ENCODE measurements around the gene RXRG.
A peak's percentile ranks its signal among the peaks of the same experiment; 100 is the strongest.

The RXRG gene

DNA sequence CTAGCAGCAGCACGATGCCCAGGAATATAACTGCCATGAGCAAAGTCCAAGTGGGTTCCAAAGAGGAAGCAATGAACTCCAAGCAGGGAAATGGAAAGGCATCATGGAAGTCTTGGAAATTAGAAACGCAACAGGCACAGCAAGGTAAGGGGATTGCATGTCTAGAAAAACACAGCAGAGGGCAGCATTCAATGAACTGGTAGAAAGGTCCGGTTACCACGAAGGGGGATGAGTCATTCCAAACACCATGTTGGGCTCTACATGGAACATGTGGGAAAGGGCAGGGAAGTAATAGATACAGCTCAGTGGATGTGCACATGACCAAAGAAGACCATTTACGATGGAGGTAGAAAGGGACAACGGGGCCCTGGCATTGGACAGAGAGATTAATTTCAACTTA is 36.4 kb downstream of the RXRG start:
- DNase-seq = peak; percentile 54

DNA sequence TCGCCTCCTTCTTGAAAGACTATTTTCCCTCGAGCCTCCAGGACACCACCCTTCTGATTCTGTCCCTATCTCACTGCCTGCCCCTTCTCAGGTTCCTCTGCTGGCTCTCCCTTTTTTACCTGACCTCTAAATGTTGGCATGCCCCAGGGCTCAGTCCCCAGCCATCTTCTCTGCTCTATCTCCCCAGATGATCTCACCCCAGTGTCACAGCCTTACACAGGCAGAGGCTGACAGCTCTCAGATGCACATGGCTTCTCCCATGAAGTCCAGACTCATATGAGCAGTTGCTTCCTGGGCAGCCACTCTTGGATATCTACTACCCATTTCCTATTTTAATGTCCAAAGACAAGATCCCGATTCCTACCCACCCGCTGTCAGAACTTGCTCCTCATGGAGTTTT is 37.5 kb downstream of the RXRG start:
- no peak for DNase-seq

DNA sequence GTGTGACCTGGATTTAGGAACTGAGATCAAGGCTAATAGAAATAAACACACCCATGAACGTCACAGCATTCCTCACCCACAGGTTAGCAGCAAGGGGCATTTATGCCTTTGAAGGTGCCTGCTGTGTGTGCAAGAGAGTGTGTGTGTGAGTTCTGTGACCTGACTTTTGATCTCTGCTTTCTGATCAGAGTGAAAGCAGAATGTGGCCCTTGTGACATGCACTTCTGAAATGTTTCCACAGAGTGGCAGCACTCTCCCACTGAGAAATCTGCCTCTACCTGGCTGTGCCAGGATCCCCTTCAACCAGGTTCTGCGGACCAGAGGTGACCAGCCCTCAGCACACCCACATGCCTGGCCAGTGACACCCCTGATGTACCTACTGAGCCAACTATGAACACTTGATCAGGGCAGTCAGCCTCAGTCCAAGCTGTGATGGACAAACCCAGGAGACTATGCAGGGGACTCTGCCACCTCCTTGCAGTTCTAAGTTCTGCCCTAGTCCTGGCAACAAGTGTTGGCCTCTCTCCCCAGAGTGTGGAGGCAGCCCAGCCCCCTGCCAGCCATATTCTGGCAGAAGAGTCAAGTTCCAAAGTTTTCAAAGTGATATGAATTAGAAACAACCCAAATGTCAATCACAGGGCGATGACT is 41.0 kb downstream of the RXRG start:
- peak; percentile 8 for DNase-seq

DNA sequence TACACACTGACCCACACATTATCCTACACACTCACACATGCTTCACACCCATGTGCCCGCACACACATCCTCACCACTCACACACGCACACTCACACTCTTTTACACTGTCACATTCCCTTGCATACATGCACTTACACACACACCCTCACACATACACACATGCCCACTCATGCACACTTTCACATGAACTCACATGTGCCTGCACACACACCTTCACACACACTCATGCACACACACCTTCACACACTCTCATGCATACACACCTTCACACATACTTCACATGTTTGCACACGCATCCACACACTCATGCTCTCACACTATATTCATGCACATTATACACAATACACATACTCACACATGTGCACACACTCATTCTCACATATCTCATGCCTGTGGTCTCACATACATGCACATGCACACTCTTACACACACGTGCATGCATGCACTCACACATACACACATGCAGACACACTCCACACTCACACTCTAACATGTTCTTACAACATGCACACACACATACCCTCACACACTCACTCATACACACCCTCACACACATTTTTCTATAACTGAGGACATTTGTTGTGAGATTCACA is 42.3 kb downstream of the RXRG start:
- no peak for DNase-seq

DNA sequence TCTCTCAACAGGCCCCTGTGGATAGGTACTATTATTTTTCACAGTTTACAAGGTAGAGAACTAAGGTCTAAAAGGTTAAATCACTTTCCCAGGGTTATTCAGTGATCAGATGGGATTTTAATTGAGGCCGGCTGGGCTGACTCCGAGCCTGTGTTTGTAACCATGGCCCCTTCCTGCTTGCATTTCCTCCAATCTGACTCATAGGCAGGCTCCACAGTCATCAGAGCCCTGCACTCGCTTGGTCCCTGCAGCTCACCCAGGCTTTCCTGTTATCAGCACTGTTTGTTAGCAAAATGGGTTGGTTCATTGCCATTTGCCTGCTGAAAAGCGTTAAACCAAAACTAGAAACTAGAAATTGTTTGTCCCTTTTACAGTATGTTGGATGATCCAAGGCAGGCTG is 47.0 kb downstream of the RXRG start:
- DNase-seq = no peak

DNA sequence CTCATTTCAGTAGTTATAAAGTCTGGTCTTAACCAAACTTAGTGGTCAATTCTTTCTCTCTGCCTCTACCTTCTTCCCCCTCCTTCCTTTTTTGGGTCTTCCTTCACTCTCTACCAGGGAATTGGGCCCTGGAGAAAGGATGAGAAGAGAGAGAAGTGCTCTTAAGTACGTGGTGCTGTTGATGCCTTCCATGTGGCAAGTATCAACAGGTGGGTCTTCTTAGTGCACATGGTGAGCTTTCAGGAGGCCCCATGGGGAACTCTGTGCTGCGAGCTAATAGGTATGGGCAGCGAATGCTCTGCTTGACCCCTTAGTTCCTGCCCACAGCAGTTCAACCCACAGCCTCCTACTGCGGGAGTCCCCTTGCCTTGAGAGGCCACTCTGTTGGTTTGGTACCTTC is 49.0 kb downstream of the RXRG start:
- peak; percentile 55 for DNase-seq

DNA sequence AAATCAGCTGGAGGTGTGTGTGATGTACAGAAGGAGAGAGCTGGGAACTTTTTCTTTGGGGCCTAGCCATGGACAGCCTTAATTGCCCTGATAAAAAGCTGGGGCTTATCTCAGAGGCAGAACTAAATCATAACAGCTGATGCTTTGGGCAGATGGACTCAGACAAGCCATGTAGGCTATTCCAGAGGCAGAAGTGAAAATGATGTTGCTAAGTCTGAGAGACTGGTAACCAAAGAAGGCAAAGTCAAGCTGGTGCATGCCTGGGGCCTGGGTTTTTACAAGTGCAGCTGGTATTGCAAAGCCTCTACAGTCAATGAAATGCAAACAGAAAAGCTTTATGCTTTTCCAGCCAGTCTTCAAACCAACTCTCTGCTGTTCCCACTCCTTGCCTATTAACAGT is 49.4 kb downstream of the RXRG start:
- peak; percentile 96 for DNase-seq

DNA sequence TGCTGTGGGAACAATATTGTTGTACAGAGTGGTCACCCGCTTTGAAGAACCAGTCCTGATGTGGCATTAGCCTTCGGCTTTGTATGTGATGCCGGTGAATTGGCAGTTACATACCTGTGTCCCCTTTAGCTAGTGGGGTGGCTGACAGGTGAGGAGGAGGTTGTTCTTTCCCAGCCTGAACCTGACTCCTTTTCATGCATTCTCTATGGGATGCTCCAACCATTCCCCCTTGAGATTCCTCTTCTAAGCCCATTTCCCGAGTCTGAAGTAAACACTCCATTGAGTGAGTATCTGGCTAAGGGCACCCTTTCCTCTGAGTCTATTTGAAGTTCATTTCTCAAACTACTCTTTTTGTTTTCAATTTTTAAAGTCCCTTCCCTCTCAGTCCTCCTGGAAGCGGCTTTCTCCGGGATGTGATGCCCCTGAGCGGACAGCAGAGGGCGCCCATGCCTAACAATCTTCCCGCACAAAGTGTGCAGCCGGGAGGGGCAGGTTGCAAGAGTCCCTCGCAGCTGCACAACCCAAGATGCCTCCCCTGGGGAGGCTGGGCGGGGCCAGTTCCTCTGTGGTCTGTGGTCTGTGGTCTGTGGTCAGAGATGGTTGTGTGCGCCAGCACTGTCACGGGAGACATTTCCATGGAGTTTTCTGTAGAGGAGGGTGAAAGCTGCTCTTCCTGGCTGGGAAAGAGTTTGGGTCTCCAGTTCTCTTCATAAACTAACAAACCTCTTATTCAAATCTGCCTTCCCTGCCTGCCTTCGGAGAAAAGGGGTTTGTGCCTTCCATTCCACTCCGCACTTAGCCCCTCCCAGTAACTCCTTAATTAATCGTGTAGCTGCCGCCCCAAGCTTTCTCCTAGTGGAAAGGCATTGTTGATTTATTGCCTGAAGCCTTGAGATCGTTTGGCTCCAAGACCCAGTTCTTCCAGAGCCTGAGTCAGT is 52.0 kb downstream of the RXRG start:
- DNase-seq = peak; percentile 23

DNA sequence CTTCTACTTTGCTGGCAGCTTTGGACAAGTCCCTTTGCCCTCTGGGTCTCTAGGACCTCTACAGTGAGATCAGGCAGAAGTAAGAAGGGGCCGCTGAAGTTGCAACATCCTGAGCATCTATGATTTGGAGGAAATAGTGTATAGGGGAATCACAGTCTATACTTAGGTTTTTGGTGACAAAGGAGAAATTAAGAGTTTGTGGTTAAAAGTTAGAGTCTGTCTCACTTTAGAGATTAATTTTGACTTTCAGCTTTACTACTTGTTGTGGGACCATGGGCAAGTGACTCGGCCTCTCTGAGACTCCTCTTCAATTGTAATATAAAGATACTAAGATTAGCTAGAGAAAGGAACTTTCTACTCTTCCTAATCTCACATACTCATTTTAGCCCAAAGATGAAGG is 55.3 kb downstream of the RXRG start:
- DNase-seq = no peak

DNA sequence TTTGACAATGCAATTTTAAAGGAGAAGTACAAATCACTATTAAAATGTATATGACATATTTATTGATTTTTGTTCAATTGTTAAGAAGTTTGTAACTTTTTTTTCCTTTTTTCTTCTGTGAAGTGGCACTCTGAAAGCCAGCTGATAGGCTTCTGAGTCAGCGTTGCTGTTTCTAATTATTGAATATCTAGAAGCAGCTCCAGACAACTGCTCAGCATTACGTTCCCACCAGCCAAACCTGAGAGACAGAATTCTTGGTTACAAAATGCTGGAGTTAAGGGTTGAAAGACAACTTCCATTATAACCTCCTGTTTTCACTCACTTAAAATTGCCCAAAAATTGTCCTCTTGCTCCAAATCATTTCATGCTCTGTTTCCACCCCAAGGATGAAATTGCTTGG is 57.0 kb downstream of the RXRG start:
- DNase-seq = no peak

DNA sequence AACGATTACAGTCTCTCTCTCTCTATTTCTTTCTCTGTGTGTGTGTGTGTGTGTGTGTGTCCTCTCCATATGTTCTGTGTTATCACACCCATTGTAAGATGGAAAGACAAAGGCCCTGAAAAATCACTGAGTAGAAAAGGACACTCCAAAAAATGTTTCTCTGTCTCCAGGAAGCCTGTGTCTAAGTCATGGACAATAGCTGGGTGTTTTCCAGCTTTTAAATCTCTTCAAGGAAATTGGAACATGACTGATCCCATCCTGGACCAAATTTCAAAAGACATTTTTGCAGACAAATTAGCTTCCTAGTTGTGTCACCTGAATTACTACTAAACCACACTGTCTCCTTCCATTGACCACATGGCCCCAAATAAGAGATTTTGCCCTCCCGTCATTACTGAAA is 57.4 kb downstream of the RXRG start:
- DNase-seq = no peak

DNA sequence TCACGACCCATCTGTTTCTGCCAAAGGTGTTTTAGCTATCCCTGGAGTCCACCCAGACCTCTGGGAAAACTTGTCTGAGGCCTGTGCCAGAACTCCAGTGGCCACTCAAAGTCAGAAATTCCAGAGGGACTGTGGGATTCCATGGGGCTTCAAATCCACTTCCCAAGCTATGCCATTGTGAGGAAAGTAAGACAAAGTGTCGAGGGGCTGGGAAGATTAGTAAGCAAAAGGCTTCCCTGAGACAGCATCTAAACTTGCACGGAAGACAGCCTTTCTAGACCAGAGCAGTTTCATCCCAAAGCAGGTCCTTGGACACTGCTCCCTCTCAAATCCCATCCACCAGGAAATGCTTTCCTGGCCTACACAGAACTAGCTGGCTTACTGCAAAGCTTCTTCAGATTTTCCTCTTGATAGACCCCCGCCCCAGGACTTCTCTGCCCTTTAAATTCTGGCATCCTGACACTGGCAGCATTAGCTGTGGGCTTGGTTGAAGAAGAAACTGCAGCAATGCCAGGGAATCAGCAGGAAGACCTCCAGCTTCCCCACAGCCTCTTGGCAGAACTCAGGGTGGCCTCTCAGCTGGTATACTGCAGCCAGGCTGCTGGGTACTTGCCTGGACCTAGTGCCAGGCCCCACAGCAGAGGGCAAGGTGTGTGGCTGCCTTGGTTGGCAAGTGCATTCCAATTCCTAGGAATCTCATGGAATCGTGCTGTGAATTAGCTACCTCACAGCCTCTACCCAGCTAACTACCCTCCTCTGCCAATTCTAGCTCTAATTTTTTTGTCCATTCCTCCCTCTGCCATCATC is 61.1 kb downstream of the RXRG start:
- DNase-seq = no peak

DNA sequence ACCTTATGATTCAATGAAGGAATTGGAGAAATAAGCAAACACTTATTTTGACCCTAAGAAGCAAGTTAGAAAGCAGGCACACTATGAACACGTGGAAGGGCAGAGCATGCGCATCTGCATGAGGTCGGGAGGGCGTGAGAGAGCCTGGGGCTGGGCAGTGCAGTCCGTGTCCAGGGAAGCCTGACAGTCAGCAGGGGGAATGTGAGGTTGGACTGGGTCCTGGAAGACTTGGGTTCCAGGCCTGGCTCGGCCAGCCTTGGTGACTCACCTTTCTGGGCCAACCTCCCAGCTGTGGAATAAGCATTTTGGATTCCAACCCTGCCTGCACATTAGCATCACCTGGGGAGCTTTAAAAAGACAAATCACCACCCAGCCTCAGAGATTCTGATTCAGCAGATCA is 61.9 kb downstream of the RXRG start:
- no peak for DNase-seq

DNA sequence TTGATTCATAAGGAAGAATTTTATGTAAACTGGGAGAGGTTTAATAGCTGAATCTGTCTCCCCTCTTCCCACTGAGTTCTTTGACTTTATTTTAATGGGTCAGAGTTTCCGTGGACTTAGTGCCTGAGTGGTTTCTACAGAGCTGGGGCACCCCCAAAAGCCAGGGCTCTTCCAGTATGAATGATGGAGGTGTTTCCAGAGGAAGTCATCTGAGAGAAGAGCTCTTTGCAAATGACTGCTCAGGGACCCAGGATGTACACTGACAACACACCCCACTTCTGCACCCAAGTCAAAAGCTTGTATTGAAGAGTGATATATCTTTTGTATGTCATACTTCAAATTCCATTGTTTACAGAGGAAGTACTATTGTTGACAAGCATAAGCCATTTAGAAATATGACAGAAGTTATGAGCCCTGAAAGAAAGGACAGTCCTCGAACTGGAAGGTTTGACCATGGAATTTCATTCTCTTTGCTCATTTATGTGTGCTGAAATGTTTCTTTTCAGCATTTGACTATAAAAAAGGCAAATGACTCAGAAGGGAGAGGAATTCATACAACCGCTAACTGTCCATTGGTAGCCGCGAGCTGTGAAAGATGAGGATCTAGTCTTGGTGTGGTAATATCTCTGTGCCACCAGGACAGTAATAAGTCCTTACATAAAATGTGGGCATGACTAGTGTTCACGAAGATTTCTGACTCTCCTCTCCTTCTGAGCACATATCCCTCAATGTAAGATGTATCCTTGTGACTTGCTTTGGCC is 63.0 kb downstream of the RXRG start:
- DNase-seq = no peak

DNA sequence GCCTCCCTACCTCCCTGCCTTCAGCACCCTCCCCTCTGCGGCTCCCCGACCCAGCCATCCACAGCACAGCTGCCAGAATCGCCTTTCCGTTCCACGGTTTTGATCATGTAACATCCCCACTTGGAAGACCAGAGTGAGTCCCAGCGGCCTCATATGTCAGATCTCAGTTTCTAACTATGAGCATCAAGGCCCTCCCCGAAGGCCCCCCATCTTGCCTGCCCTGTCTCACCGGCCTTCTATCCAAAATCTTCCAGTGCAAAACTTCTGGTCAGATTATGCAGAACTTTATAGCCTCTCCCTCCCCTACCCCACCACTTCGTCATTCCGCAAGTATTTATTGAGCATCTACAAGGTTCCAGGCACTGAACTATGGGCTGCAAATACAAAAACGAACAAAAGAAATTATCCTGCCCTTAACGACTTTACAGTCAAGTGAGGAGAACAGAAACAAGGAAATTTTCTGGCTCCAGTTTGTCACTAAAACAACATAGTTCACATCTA is 68.1 kb downstream of the RXRG start:
- no peak for DNase-seq

DNA sequence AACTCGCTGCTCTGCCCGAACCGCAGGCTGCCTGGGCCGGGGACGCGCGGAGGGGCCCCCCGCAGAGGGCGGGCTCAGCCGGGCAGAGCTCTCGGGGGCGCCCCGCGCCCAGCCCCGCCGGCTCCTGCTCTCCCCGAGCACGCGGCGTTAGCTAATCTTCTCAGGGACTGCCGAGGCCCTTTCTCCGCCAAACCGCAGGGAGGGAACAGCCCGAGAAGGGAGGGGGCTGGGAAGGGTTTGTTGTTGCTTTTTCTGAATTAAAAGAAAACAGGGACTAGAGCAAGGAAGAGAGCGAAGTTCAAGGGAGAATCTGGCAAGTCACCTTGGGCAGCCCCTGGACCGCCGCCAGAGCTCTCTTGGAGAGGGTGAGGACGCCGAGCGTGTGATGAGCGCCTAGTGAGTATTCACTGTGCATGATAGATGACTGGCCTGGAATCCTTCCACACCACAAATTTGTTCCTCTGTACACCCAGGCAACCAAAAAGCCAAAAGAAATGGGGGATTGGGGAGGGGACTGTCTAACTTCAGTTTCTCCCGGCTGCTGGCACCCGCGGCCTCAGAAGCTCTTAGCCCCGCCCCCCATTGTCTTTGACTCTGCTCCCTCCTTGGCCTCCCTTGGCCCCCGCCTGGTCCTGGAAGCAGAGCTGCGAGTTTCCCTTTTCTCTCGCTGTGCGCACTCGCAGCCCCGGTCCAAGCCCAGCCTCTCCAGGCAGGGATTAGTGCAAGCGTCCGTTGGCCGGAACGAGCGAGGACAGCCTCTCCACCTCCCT is 68.7 kb downstream of the RXRG start:
- DNase-seq = peak; percentile 8

DNA sequence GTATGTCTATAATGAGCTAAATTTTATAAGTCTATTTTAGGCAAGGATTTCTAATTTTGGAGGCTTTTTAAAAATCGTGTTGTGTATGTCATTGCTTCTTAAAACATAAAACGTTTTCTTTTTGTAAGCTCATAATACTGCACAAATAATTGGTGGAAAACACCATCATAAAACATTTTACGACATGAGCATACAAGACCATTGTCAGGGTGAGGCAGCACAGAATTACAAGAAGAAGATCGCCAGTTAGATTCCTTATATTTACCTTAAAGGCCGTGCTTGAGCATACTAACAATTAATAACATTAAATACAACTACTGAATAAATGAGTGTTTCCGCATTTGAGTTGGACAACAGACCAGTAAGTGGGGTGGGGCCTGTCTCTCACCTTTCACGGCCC is 69.3 kb downstream of the RXRG start:
- DNase-seq = no peak

DNA sequence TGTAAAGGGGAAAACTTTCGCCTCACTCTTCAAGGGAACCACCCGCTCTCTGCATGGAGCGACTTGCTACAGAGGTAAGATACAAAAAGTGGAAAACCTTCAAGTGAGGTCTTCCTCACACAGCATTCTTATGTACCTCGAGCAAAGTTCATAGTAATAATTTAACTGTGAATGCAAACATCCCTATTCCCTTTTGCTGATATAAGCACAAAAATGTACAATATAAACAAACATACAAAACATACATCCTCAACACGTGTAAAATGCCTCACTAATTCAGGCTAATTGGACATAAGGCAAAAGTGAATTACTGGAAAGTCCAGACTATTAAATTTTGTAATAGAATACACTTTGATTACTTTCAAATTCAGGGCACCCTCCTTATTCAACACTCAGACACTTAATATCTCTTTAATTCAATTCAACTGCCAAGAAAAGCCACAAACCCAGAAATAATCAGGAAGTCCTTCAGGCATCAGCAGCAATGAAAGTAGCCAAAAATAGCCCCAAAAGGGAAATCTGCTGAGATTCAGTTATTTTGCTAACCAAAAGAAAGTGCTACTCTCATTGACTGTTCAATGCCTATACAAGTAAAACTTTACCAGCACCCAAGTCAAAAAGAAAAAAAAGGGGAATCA is 73.2 kb downstream of the RXRG start:
- no peak for DNase-seq

DNA sequence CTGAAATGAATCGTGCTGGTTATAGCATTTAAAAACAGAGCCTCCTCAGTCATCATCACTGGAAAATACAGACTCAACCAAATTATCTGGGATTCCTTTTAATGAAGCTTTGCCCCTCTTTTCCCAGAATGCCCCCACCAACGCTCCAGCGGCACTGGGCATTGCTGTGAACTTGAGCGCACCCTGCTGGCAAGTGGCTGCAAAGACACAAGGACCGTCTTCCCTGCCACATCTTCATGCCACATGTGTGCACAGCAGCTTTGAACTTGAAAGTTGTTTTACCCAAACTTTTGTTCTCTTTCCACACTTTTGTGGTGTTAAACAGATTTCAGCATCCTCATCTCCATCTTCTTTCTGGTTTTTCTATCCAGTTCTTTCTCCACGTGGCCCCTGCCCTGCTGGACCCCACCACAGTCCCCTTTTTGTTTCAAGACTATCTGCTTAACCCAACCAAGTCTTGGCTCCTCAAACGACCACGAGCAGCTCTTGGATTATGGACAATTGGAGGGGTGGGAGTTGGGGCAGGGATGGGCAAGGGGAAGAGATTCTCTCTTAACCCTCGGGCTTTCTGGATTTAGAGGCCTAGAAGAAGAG is 75.6 kb downstream of the RXRG start:
- peak; percentile 4 for DNase-seq

DNA sequence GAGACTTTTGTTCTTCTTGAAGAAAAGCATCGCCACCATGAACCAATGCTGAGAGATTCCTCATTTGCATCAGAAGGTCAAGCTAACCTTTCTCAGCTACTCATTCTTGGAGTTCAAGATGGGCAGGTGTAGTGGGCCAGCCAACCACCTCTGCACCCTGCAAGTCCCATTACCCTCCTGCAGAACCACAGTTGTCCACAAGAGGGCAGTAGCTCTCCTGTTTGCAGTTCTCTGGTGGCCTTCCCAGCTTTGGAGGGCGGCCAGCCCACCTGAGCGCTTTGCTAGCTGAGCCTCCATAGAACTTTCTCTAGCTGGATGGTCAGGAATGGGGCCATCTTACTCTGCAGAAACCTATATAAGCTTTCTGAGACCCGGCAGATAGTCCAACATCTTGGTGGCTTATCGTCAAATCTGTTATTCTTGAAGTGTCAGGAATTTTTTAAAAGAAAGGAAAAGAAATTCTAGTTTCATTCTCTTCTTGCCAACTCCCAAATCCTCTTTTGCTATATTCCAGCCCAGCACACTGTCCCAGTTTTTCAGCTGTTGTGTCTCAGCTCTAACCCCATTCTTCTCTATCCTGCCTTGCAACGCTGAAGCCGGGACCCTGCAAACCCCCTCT is 77.4 kb downstream of the RXRG start:
- peak; percentile 41 for DNase-seq

Measured in DMS 273 treated with DMSO at 0.1 percent for 48 hours (cell line).